K562 (cell line): ENCODE data around the gene CTSF. TPM values are rescaled to one million over a fixed set of nuclear protein-coding genes. Genes with fewer than 3 reads are reported as not detected.
A peak's percentile ranks its signal among the peaks of the same experiment; 100 is the strongest.

Source experiments
- ATAC-seq: fragments of 200-7000 bp; cut with Tn5 transposase; 3 replicates; pipeline ENCODE4 v1.9.1; 2020; ENCODE audit warnings: moderate library complexity
- BruUV-seq: library from RNA; stranded (reverse); fragments of 400-500 nt; replicated peaks from 2 replicates; lab custom pipeline; 2021; lab: Mats Ljungman, UMichigan
- CTCF ChIA-PET: fragments of 300-600 bp; formaldehyde crosslinking; extraction: SDS; loops from one replicate; lab custom pipeline; 2021; ENCODE audit warnings: low intra/inter-chr PET ratio; lab: Yijun Ruan, JAX
- POLR2A ChIA-PET: fragments of 300-600, 350-650 bp; sonication (Branson Sonifier 250); formaldehyde crosslinking; extraction: SDS; loops from one replicate; lab custom pipeline; 2021; ENCODE audit warnings: antibody characterized with exemption, inconsistent platforms; lab: Yijun Ruan, JAX
- DNase-seq, 4 experiments: peaks; one replicate each; pipeline versions ENCODE4 v3.0.0 to v3.0.0-alpha.2; 2011 to 2018; ENCODE audit warnings: low spot score in 3 of 4, mixed read lengths in 3 of 4; ENCODE audit errors: extremely low read depth in 1 of 4
- FAIRE-seq: peaks from 2 replicates; lab custom pipeline; 2011; peaks lifted over from hg19 to GRCh38; lab: Jason Lieb, UNC
- H2AFZ ChIP-seq: 2 replicates; pipeline ENCODE4 v1.6.0; 2011; ENCODE audit warnings: low read depth, low read length, control low read depth, inconsistent platforms
- H3K27ac ChIP-seq: fragments of 200-600 bp; 3 replicates; pipeline ENCODE4 v1.8.0; 2011; ENCODE audit warnings: low read depth, mild to moderate bottlenecking, control low read depth, inconsistent platforms, low read length, moderate library complexity, mixed read lengths; ENCODE audit errors: extremely low read depth
- H3K27me3 ChIP-seq, 2 experiments: fragments of 300-600 bp in 1 of 2; 2 replicates in 1 of 2; 3 replicates in 1 of 2; pipeline versions ENCODE4 v1.6.0 to v1.8.0; 2011; ENCODE audit warnings: inconsistent platforms in 2 of 2, low read length in 2 of 2, mild to moderate bottlenecking in 1 of 2, mixed read lengths in 1 of 2, moderate library complexity in 1 of 2; ENCODE audit not compliant: control insufficient read depth in 2 of 2, insufficient read depth in 2 of 2
- H3K36me3 ChIP-seq: fragments of 300-600 bp; 3 replicates; pipeline ENCODE4 v1.8.0; 2011; ENCODE audit warnings: mild to moderate bottlenecking, low read length, inconsistent platforms; ENCODE audit not compliant: control insufficient read depth, insufficient read depth
- H3K4me1 ChIP-seq, 2 experiments: fragments of 200-600 bp in 1 of 2; replicated peaks in 1 of 2; 2 replicates in 1 of 2; 3 replicates in 1 of 2; pipeline versions ENCODE4 v1.5.1 to v1.8.0; 2011; ENCODE audit warnings: inconsistent platforms in 2 of 2, low read length in 2 of 2, mild to moderate bottlenecking in 1 of 2, mixed read lengths in 1 of 2, moderate library complexity in 1 of 2; ENCODE audit not compliant: control insufficient read depth in 2 of 2, insufficient read depth in 2 of 2
- H3K4me2 ChIP-seq: 2 replicates; pipeline ENCODE4 v1.6.1; 2011; ENCODE audit warnings: low read length, control low read depth, inconsistent platforms, mixed read lengths; ENCODE audit not compliant: insufficient read depth
- H3K4me3 ChIP-seq: fragments of 200-600 bp; sonication (generic), shearing (Covaris generic); 2 replicates; pipeline ENCODE4 v1.5.1; 2016; ENCODE audit warnings: control low read depth, inconsistent platforms
- H3K79me2 ChIP-seq: fragments of 200-600 bp; 3 replicates; pipeline ENCODE4 v1.8.0; 2011; ENCODE audit warnings: low read length, inconsistent platforms; ENCODE audit not compliant: control insufficient read depth, insufficient read depth
- H3K9ac ChIP-seq, 2 experiments: 2 replicates each; pipeline versions ENCODE4 v1.6.0 to v1.6.1; 2011; ENCODE audit warnings: low read depth in 2 of 2, low read length in 2 of 2, control low read depth in 1 of 2, inconsistent platforms in 1 of 2, mild to moderate bottlenecking in 1 of 2, mixed read lengths in 1 of 2; ENCODE audit not compliant: insufficient read depth in 1 of 2
- H3K9me1 ChIP-seq: one replicate; pipeline ENCODE4 v1.6.0; 2011; ENCODE audit warnings: inconsistent platforms, mild to moderate bottlenecking, low read length, moderate library complexity; ENCODE audit not compliant: control insufficient read depth, insufficient read depth
- H3K9me3 ChIP-seq: replicated peaks from 2 replicates; pipeline ENCODE4 v1.5.1; 2011; ENCODE audit warnings: low read depth, low read length, inconsistent platforms; ENCODE audit not compliant: control insufficient read depth, insufficient read depth
- H4K20me1 ChIP-seq: replicated peaks from 2 replicates; pipeline ENCODE4 v1.6.1; 2011; ENCODE audit warnings: low read length, inconsistent platforms, mixed read lengths; ENCODE audit not compliant: control insufficient read depth, insufficient read depth
- CUX1 ChIP-seq: fragments of 200-800 bp; sonication (Bioruptor generic); IDR thresholded peaks from 2 replicates; pipeline ENCODE4 v1.6.1; 2016; ENCODE audit warnings: missing genetic modification characterization, missing compliant biosample characterization
- DDX20 ChIP-seq: fragments of 450-650 bp; IDR thresholded peaks from 2 replicates; pipeline ENCODE4 v1.6.1; 2016; ENCODE audit warnings: missing genetic modification characterization, low read depth, mild to moderate bottlenecking, missing compliant biosample characterization, moderate library complexity
- DMBX1 ChIP-seq: fragments of 250-450 bp; sonication (Bioruptor Pico); IDR thresholded peaks from 2 replicates; pipeline ENCODE4 v1.8.0; 2022; ENCODE audit warnings: inconsistent platforms, mild to moderate bottlenecking, moderate library complexity, borderline replicate concordance
- FOS ChIP-seq: IDR thresholded peaks from 3 replicates; pipeline ENCODE4 v1.6.1; 2011; ENCODE audit not compliant: insufficient read length; ENCODE audit errors: extremely low read depth
- GABPB1 ChIP-seq: sonication (generic); formaldehyde crosslinking; IDR thresholded peaks from 2 replicates; pipeline ENCODE4 v1.8.0; 2022; ENCODE audit warnings: mild to moderate bottlenecking, missing genetic modification reagents
- RBM25 ChIP-seq: fragments of 200-400 bp; formaldehyde crosslinking; IDR thresholded peaks from 2 replicates; pipeline ENCODE4 v1.6.1; 2018; ENCODE audit warnings: low read length, low read depth, moderate library complexity; ENCODE audit not compliant: severe bottlenecking
- SRF ChIP-seq, 2 experiments: fragments of 250-450, 450-650 bp in 1 of 2; sonication (Bioruptor Pico) in 1 of 2; sonication (generic) in 1 of 2; formaldehyde crosslinking; IDR thresholded peaks; 2 replicates each; pipeline versions ENCODE4 v1.5.0 to v1.5.1; 2020 to 2022; ENCODE audit warnings: mild to moderate bottlenecking in 1 of 2, missing genetic modification reagents in 1 of 2
- ZFP1 ChIP-seq: fragments of 450-650 bp; formaldehyde crosslinking; IDR thresholded peaks from 2 replicates; pipeline ENCODE4 v1.4.0; 2020; ENCODE audit warnings: mild to moderate bottlenecking, mixed read lengths
- ZNF696 ChIP-seq: fragments of 250-450 bp; sonication (Bioruptor Pico); conservative IDR thresholded peaks from 2 replicates; pipeline ENCODE4 v1.4.0; 2020; ENCODE audit warnings: mild to moderate bottlenecking, moderate library complexity
- WGBS: fragments of 100-300 bp; shearing (Covaris generic); methylation state at CpG from one replicate; pipeline ENCODE4 v1.1.6; 2016; ENCODE audit warnings: low coverage, mixed read lengths; ENCODE audit not compliant: insufficient coverage; ENCODE audit errors: missing lambda C conversion rate; 5-methylcytosine and 5-hydroxymethylcytosine counted together
- in situ Hi-C: fragments of 300-500 bp; cut with MboI; formaldehyde crosslinking; loops from 4 replicates; pipeline ENCODE4 v1.15.0; 2018; ENCODE audit warnings: inconsistent platforms, mixed read lengths
- intact Hi-C: fragments of 100-400 bp; cut with micrococcal nuclease; formaldehyde crosslinking; loops from 2 replicates; pipeline ENCODE4 v1.14.2; 2022
- polyA plus RNA-seq, 8 experiments: library from polyadenylated mRNA; depleted of rRNA in 4 of 8; stranded (reverse) in 5 of 8; unstranded in 3 of 8; fragments of >200 nt; fragmentation: Nextera tagmentation in 2 of 8; fragmentation: Illumina TruSeq in 1 of 8; extraction: Ambion mirVana in 2 of 8; extraction: Trizol in 1 of 8; gene quantifications; 2 replicates each; pipeline versions ENCODE4 v1.2.1 to v1.2.3, GENCODE V29; 2011 to 2014; ENCODE audit warnings: inconsistent platforms in 1 of 8, missing spikeins in 1 of 8
- total RNA-seq, 7 experiments: library from RNA; depleted of rRNA in 6 of 7; stranded (reverse); fragments of >200 nt in 6 of 7; fragmentation: Illumina TruSeq in 2 of 7; extraction: Trizol in 2 of 7; gene quantifications; 2 replicates each; pipeline versions ENCODE4 v1.2.1 to v1.2.3, GENCODE V29; 2011 to 2021; ENCODE audit warnings: low replicate concordance in 1 of 7
- TF ChIP-seq, protein P1 (sequence below), 2 experiments: fragments of 450-650 bp; conservative IDR thresholded peaks; 2 replicates each; pipeline ENCODE4 v1.6.1; 2017; ENCODE audit warnings: mild to moderate bottlenecking in 2 of 2, moderate library complexity in 2 of 2
- TF ChIP-seq, protein P2 (sequence below): fragments of 450-650 bp; IDR thresholded peaks from 2 replicates; pipeline ENCODE4 v1.6.1; 2014; ENCODE audit warnings: low read depth, mild to moderate bottlenecking, moderate library complexity, borderline replicate concordance

Gene CTSF
- total and polyA plus RNA-seq, 9 of the 15 experiments (the other 6 are each of a cell fraction or from before 2014, with no cell fraction given): 0.41 to 10.5 (median 3.8) TPM

GRCh38 chr11:66545701-66546367 is 22.6 kb downstream of the CTSF start, which contains the start of gene ZDHHC24:
TSS of gene ZDHHC24 (minus strand) at chr11:66546048. CDS start at chr11:66546003, 45 bp downstream.
- in situ Hi-C loops (no loop called here), intact Hi-C loops (no loop called here)
- H4K20me1 ChIP-seq: no peaks in the 10 kb centered on the region
- H2AFZ ChIP-seq: peak within 1 kb of the TSS; percentile 81
- FAIRE-seq: peak; percentile 98
- peaks cover 6% of the 10 kb centered on the region; the same call in 1 of the 3 replicates for H3K79me2 ChIP-seq
- POLR2A ChIA-PET: interaction anchor here (0.6 to 1.8 kb wide), 10 partner anchors 9 to 132 kb away, joined by 3 to 12 read pairs (median 5); partner anchors contain the start of gene RBM4B
- H3K9me1 ChIP-seq: no peaks in the 10 kb centered on the region
- H3K27me3 ChIP-seq: peaks cover 0 to 4% of the 10 kb centered on the region in 2 experiments; a peak in 1 of 5 replicates
- CTCF ChIA-PET: no interaction called here
- peak; percentile 97 to 99 (median 98) for DNase-seq
- peak; percentile 99 for ATAC-seq
- peak within 1 kb of the TSS; percentile 81 to 98 for H3K9ac ChIP-seq
- peaks cover 5% of the 10 kb centered on the region; the same call in 1 of the 3 replicates for H3K36me3 ChIP-seq
- peak within 1 kb of the TSS; percentile 75 for H3K4me2 ChIP-seq
- no peaks in the 10 kb centered on the region for H3K9me3 ChIP-seq
- WGBS: 0% methylated on average over 35 of the region's 71 CpGs
- BruUV-seq: no TSS peak
- peak within 1 kb of the TSS; percentile 73 for H3K27ac ChIP-seq
- H3K4me1 ChIP-seq: peaks cover 0 to 38% of the 10 kb centered on the region in 2 experiments; a peak in 4 of 5 replicates
- H3K4me3 ChIP-seq: peak within 1 kb of the TSS; percentile 94
- TF ChIP-seq SRF (CRISPR knock-in tag; IDR thresholded peaks at IDR 0.05): peak in 1 of 2 experiments; percentile 74; a peak in 1 of 4 replicates
- TF ChIP-seq DMBX1 (CRISPR knock-in tag): no peak
- 0 out of 2 replicates have a peak, but pooled peaks have one; percentile 58 for TF ChIP-seq GABPB1 (CRISPR knock-in tag)
- TF ChIP-seq, protein P1, sequence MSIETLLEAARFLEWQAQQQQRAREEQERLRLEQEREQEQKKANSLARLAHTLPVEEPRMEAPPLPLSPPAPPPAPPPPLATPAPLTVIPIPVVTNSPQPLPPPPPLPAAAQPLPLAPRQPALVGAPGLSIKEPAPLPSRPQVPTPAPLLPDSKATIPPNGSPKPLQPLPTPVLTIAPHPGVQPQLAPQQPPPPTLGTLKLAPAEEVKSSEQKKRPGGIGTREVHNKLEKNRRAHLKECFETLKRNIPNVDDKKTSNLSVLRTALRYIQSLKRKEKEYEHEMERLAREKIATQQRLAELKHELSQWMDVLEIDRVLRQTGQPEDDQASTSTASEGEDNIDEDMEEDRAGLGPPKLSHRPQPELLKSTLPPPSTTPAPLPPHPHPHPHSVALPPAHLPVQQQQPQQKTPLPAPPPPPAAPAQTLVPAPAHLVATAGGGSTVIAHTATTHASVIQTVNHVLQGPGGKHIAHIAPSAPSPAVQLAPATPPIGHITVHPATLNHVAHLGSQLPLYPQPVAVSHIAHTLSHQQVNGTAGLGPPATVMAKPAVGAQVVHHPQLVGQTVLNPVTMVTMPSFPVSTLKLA (conservative IDR thresholded peaks at IDR 0.05): peak; percentile 83 to 94
- TF ChIP-seq, protein P2, sequence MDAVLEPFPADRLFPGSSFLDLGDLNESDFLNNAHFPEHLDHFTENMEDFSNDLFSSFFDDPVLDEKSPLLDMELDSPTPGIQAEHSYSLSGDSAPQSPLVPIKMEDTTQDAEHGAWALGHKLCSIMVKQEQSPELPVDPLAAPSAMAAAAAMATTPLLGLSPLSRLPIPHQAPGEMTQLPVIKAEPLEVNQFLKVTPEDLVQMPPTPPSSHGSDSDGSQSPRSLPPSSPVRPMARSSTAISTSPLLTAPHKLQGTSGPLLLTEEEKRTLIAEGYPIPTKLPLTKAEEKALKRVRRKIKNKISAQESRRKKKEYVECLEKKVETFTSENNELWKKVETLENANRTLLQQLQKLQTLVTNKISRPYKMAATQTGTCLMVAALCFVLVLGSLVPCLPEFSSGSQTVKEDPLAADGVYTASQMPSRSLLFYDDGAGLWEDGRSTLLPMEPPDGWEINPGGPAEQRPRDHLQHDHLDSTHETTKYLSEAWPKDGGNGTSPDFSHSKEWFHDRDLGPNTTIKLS: peak; percentile 72; the same call in 1 of the 2 replicates
- TF ChIP-seq ZFP1 (CRISPR knock-in tag): no peak
- TF ChIP-seq CUX1: no peak
- peak; percentile 84 for TF ChIP-seq FOS
- TF ChIP-seq RBM25: peak; percentile 80
- no peak for TF ChIP-seq DDX20 (tag)
- no peak for TF ChIP-seq ZNF696 (CRISPR knock-in tag)
